Activated naive CD4-positive, alpha-beta T cell treated with Interleukin-2 at 50 U/mL for 16 hours (primary cell): ENCODE data around the gene UNC5B.
A peak's percentile ranks its signal among the peaks of the same experiment; 100 is the strongest.

Experiments used
- DNase-seq: peaks from one replicate; pipeline ENCODE4 v3.0.0-alpha.2; 2020

The UNC5B gene

DNA sequence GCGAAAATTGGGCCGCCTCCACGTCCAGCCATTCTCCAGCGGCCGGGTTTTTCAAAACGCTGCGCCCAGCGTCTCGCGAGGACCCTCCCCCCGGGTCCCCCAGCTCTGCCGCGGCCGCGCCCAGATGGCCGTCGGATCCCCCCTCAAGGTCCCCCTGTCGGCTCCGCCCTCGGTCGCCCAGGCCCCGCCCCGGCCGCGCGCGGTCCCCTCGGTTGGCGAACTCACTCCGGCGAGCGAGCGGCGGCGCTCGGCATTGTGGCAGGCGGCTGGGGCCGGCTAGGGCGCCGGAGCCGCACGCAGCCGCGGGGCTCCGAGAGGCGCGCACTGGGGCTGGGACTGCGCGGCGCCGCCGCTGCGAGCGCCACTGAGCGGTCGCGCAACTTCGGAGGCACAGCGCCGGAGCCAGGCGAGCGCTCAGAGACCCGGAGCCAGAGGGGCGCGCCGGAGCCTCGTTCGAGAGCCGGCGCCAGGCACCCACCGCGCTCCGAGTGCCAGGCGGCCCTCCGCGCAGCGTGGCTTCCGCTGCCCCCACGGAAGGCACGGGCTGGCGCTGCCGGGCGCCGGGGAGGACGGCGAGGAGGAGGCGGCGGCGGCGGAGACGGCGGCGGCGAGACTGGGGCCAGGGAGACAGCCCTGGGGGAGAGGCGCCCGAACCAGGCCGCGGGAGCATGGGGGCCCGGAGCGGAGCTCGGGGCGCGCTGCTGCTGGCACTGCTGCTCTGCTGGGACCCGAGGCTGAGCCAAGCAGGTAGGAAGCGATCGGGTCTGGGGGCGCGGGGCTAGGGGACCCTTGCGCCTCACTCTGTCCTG lies at the start of gene UNC5B:
UNC5B (plus strand) TSS at position 253 of the 809 bp plus-strand sequence; CDS start at position 669, 416 bp downstream.
- DNase-seq: peak; percentile 58

DNA sequence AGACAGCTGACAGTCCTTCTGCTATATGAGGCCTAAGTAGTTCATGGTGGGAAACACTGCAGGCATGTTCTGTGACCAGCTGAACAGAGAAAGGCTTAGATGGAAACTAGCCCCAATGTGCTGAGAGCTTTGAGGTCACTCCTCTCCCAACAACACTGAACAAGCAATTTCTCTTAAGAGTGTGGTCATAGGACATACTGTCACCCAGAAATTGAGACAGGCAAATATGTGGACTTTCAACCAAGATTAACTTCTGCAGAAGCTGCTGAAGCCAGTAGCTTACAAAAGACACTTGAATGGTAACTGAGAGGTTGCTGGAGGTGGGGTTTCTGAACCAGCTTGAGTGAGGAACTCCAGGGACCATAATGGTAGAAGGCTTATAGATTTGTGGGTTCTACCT lies 38.9 kb upstream of the UNC5B start:
- no peak for DNase-seq

DNA sequence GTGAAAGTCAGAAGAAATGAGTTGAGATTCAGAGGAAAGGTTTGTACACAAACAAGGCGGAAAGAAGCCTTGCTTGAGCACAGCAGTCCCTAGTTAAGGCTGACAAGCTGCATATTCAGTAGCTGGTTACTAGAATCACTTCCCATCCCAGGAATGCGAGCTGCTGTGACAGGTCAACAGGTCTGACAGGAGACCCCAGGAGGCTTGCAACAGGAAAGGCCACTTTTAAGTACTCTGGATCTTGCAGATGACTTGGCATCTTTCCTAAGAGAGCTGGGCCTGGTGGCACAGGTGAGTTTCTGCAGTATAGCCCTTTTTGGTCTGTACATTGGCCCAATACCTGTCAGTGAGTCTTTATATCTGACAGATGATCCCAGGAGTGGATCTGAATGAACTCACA lies 35.7 kb upstream of the UNC5B start:
- DNase-seq: no peak

DNA sequence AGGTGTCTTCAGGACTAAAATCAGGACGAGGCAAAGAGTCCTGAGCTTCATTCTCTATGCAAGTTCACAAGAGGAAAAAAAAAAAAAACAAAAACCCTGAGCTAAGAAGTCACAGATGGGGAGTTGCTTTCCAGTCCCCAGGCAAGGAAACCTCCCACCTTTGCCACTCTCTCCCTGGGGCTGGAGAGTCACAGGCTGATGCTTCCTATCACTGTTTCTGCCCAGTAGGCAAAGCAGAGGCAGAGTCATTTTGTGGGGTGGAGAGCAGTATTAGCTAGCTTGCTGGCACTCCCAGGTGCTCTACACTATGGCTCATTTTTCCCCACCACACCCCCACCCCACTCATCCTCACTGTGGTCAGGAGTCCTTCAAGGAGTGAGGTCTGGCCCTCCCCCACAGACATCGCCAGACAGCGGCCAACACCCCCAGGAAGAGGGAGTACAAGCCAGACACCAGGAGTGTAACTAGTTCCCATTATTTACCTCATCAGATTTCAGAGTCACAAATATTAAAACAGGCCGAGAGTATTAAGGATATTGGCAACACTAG lies 34.6 kb upstream of the UNC5B start:
- no peak for DNase-seq

DNA sequence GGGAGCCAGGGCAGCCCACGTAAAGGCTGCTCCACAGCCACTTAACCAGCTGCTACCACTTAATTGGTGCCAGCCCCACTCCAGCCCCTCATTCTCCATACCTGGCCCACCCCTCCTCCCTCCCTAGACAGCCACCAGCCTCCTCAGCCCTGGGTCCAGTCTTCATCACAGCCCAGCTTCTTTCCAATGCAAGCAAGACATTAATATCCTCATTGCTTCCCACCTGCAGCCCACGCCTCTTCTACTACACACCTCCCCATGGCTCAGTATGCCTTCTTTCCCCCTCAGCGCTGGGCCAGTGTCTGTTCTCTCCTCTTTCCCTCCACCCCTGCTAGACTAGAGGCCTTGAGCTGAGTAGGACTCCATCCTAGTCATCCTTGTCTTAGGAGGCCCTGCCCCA lies 33.5 kb upstream of the UNC5B start:
- DNase-seq: no peak

DNA sequence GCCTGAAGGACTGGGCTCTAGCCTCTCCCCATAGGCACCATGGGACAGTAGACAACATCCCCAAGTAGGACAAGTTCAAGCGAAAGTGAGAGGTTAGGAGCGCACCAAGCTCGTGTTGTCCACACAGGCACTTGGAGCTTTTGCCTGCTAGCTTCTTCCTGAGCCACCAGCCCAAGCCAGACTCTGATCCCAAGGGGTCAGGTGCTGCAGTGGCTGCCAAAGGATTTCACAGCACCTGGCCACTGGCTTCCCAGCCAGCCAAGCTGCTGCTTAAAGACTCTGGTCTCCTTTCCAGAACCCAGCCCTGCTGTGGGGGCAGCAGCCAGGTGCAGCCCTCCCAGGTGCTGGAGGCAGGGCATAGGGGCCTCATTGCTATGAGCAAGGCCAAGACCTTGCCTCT lies 33.0 kb upstream of the UNC5B start:
- DNase-seq: no peak

DNA sequence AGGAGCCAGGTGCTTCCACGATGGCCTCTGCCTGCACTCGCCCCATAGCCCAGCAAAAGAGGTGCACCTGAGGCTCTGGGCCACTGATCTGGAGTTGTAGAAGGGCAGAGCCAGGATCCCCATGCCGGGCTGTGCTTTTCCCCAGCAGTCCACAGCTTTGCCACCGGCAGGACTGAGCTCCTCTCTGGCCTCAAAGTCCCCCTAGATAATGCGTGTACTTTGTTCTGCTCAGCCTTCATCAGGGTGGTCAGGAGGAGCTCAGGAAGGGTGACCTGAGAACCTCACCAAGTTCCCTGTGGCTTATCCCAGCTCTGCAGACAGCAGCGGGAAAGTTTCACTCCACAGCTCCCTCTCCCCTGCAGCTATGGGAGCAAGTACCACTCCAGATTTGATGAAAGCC lies 27.9 kb upstream of the UNC5B start:
- DNase-seq: no peak

DNA sequence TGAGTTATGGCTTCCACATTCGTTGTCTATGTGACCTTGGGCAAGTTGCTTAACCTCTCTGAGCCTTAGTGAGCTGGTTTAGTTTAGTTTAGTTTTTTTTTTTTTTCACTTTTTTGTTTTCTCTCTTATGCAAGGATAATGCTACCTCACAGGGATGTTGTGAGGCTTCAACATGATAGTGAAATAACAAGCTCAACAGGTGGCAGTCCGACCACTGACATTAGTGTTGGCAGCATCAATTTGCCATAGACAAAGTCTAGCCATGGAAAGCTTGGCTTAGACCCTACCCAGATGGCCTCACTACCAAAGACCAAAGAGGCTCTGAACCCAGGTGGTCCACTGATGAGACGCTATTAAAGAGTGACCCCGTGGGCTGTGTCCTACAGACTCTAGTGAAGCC lies 27.2 kb upstream of the UNC5B start:
- no peak for DNase-seq

DNA sequence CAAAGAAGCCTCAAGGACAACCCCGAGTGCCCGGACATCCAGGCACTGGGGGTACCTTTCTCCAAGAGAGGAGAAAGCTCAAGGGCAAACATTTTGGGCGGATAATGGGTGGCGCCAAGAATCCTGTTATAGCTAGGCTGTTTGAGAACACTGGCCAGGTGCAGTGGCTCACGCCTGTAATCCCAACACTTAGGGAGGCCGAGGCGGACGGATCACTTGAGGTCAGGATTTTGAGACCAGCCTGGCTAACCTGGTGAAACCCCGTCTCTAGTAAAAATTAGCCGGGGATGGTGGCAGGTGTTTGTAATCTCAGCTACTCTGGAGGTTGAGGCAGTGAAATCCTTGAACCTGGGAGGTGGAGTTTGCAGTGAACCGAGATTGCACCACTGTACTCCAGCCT lies 25.2 kb upstream of the UNC5B start:
- DNase-seq: no peak

DNA sequence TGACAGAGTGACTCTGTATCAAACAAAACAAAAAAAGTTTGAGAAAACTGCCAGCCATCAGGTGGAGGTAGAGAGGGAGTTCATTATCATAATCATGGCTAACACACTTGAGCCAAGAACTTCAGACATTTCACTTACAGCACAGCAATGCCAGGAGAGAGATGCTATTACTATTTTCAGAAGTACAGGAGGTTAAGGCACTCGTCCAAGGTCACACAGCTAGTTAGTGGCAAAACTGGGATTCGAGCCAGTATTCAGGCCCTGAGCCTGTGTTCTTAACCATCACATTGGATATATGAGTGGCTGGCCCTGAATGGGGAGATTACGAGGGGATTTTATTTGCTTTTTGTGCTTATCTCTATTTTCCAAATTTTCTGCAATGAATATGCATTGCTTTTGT lies 24.8 kb upstream of the UNC5B start:
- no peak for DNase-seq

DNA sequence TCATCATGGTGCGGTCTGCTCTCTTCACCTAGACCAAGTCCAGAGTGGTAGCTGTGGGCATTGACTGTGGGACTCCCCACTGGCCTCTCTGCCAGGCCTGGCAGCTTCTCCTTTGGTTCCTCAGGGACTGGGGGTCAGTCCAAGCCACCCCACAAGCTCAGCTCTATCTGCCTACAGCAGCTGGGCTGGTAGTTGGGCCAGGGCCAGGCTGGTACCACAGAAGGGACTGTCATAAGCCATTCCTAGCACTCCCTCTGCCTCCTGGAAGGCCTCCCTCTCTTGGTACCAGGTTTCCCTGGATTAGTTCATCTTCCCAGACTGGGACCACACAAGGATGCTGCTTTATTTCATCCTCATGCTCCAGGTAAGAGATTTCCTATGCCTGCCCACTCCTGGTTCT lies 24.2 kb upstream of the UNC5B start:
- no peak for DNase-seq

DNA sequence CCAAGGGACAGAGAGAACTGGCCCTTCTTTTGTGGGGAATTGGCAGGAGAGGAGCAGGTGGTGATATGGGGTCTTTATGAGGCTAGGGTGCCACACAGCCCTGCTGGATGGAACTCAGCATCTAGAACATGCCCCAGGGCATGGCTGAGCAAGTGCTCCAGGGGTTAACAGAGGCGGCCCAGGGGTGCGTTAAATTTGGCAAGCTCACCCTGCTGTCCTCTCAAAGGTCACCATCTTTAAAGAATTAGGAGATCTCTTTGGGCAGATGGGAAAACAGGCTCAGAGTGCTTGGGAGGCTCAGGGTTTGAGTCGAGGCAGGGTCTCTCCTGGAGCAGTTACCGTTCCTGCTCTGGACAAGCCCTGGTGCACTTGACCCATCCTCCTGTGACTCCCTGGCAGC lies 21.4 kb upstream of the UNC5B start:
- DNase-seq: no peak

DNA sequence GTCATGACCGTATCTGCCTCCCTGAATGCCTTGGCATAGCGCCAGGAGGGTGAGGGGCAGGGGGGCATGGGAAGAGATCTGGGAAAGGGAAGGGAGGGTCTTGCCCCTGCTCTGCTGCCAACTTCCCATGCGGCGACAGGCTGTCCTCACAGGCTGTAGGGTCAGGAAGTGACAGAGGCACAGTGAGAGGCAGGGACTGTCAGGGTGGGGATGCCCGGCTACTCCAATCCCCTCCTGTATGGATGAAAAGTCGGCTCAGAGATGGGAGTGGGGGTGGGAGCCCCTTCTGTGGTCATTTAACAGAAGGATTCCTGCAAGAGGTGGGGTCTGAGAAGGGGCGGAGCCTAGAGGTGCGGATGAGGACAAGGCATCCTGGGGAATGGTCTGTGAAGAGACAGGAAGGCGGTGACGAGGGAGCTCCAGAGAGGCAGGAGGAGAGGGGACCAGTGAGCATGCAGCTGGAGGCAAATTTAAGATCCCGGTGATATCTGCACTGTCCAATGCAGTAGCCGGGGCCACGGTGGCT lies 20.8 kb upstream of the UNC5B start:
- DNase-seq: no peak

DNA sequence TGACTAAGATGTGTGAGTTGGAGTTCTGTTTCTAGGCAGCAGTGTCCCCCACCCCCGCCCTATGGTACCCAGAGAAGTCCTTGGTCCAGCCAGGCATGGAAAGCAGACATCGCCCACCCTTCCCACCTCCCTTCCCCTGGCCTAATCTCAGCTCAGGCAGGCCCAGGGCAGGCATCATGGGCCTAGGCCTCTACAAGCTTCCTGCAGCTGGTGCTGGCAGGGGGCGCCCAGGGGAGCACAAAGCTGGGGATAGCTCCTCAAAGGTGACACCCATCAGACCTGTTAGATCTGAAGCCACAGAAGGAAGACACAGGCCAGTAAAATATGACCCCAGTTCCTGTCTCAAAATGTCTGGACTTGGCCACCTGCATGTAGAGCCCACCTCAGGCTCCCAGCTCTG lies 18.9 kb upstream of the UNC5B start:
- DNase-seq: no peak

DNA sequence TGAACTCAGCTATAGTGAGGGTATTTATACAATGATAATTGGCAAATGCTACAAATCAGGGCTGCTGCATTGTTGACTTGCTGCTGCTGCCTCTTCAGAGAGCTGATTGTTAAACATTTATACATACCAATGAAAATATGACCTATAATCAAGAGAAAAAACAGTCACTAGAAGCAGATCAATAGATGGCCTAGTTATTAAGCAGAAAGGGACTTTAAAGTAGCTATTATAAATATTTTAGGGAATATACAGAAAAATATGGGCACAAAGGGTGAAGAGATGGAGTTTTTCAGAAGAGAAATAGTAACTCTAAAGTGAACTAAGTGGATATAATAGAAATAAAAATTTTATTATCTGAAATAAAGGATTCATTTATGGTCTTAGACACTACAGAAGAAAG lies 14.4 kb upstream of the UNC5B start:
- DNase-seq: no peak

DNA sequence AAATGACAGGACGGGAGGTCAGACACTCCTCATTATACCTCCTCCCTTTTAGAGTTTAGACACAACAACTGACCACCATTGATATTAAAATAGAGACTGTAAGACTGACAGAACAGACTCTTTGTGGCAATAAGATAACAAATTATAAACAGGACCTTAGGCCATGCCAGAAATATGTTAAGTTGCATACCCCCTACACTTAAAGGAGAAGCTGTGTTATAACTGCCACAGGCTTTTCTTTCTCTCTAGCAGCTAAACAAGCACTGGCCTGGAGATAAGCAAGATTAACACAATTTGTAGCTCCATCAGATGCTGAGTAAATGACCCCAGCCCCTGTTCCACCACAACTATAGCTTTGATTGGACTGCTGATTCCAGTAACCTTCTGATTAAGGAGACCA lies 10.5 kb upstream of the UNC5B start:
- no peak for DNase-seq

DNA sequence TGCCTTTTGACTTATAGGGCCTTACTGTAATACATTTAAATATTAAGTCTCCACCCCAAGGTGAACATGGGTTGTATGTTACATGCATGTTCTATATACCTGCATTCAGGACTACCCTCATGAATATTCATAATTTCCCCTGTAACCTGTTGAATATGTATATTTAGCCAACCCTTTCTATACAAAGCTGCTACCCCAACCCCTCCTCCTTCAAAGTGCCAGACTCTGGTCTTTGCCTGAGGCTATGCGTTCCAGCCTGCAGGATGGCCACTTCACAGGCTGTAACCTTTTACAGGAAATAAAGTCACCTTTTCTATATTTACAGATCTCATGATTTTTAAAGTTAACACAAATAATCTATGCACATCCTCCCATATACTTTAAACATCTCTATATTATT lies 10.1 kb upstream of the UNC5B start:
- no peak for DNase-seq

DNA sequence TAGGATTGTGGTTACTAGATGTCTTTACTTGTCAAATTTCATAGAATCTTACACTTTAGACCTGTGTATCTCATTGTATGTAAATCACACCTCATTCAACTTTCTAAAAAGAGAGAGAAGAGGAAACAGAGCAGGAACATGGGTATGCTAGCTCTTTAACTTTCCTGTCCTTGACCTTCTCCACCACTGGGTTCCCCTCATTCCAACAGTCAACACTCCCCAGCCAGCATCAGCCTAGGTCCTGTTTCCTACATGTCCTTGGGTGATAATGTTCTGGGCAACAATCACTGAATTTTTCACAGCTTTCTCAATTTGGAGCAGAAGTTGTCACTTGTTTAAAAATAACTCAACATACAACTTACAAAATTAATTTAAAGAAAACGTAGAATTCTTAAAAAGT lies 9.2 kb upstream of the UNC5B start:
- DNase-seq: no peak

DNA sequence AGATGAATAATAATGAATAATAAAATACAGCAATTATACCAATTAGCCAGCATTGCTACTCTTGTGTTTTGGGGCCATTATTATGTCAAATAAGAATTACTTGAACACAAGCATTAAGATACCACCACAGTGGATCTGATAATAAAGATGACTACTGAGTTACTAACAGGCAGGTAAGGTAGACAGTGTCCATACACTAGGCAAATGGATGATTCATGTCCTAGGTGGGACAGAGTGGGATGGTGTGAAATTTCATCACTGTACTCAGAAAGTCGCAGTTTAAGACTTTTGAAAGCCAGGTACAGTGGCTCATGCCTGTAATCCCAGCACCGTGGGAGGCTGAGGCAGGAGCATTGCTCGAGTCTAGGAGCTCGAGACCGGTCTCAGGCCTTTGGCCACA lies 8.7 kb upstream of the UNC5B start:
- DNase-seq: no peak

DNA sequence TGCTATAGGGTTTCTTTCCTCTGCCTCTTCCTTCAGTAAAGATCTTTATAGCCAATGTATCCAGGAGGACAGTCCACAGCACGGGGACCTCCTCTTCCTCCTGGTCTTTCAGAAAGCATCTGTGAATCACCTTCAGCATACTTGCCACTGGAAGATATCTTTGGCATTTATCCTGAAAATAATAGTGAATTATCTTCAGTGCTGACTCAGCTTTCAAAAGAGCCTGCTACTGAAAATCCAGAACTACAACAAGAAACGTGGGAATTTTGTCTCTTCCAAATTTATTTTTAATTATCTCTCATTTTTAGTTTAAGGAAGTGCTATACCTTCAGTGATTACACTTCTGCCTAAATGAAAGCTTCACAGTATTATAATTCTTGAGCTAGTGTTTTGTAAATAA lies 7.6 kb upstream of the UNC5B start:
- no peak for DNase-seq

DNA sequence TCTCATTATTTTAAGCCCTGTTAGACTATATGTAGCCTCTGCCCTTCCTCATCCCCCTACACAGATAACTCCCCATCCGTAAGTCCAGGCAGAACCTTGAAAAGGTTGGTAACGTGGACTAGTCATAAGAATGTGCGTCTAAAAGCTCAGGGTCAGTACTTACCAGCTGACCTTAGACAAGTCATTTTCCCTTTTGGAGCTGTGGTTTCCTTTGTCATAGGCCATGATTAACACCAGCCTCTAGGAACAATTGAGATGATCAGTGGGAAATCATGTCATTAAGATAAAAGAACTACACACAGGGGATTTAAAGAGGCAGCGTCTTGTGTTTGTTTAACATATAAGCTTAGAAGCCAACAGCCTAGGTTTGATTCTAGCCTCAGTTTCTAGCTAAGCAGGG lies 6.9 kb upstream of the UNC5B start:
- no peak for DNase-seq

DNA sequence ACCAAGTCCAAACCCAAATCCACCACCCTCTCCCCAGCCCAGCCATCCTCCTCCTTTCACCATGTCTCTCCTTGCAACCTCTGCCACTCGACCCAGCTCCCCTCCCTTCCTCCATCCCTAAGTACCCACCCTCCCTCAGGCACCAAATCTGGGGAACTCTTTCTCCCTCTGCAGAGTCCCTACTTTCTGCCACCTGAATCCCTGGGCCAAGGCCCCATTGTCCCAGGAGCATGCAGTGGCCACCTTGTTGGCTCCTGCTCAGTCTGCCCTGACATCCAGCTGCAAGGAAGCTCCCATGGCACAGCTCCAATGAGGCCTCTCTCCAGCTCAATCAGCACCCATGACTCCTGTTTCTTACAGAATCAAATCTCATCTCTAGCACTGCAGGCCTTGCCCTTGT lies 5.5 kb upstream of the UNC5B start:
- DNase-seq: no peak

DNA sequence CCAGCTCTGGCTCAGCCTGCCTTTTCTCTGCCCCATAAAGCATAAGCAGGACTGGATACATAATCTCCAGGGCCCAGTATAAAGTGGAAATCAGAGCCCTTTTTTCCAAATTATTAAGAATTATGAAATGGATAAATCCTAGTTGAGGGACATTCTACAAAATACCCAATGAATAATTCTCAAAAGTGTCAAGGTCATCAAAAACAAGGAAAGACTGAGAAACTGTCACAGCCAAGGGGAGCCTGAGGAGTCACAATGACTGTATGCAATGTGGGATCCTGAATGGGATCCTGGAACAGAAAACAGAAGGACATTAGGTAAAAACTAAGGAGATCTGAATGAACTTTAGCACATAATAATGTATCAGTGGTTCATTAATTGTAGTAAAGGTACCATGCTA lies 4.8 kb upstream of the UNC5B start:
- no peak for DNase-seq

DNA sequence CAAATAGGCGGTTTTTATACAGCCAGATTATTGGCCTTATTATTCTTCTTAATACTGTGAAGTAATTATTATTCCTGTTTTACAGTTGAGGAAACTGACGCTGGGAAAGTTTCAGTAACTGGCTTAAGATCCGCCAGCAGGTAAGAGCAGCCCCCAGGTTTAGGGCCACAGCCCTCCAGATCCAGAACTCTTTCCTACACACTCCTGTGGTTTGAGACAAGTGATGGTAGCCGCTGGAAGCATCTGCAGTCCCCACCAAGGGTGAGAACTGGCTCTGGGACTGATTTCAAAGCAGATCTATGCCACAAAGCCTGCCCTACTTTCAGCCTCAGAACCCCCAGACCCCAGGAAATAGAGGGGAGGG lies 3.0 kb upstream of the UNC5B start:
- no peak for DNase-seq
